ENCODE measurements around the gene ATG7.

GRCh38 chr3:11467875-11468274 lies 195.7 kb downstream of the ATG7 start:
- TF ChIP-seq CTCF (IDR thresholded peaks at IDR 0.05) (no peak), POLR2A (IDR thresholded peaks at IDR 0.05; ENCODE audit: low read depth) (no peak), EP300 (IDR thresholded peaks at IDR 0.05) (no peak)
